PC-9 (cell line): Measurements from ENCODE around the gene ZC3H12C. TPM values are rescaled to one million over a fixed set of nuclear protein-coding genes. Genes with fewer than 3 reads are reported as not detected.

Source experiments
- BruUV-seq: library from RNA; stranded (reverse); fragments of 400-500 nt; replicated peaks from 2 replicates; lab custom pipeline; 2021; lab: Mats Ljungman, UMichigan
- CTCF ChIA-PET: fragments of 300-600 bp; sonication (Branson Sonifier 250); formaldehyde crosslinking; loops from one replicate; lab custom pipeline; 2022; ENCODE audit warnings: antibody characterized with exemption; lab: Charles Lee
- POLR2A ChIA-PET: fragments of 300-600 bp; sonication (Branson Sonifier 250); formaldehyde crosslinking; loops from one replicate; lab custom pipeline; 2022; ENCODE audit warnings: antibody characterized with exemption; ENCODE audit not compliant: unreplicated experiment; lab: Charles Lee
- DNase-seq, 2 experiments: peaks; one replicate each; pipeline versions ENCODE4 v3.0.0 to v3.0.0-alpha.2; 2015 to 2022; ENCODE audit warnings: mixed read lengths in 1 of 2
- H2AFZ ChIP-seq: fragments of 200-600 bp; sonication (generic); 2 replicates; pipeline ENCODE4 v1.8.1; 2017; ENCODE audit warnings: antibody characterized with exemption
- H3F3A ChIP-seq: fragments of 200-600 bp; sonication (generic); 2 replicates; pipeline ENCODE4 v1.8.1; 2017; ENCODE audit warnings: antibody characterized with exemption, mild to moderate bottlenecking, low read depth; ENCODE audit not compliant: insufficient read depth
- H3K27ac ChIP-seq: fragments of 200-600 bp; sonication (generic); 2 replicates; pipeline ENCODE4 v1.6.1; 2016; ENCODE audit warnings: mixed run types
- H3K27me3 ChIP-seq: fragments of 200-600 bp; sonication (generic); 2 replicates; pipeline ENCODE4 v1.6.1; 2016; ENCODE audit warnings: low read depth, mixed run types; ENCODE audit not compliant: insufficient read depth
- H3K36me3 ChIP-seq: fragments of 200-600 bp; sonication (generic); 2 replicates; pipeline ENCODE4 v1.6.1; 2016; ENCODE audit warnings: low read depth, mixed run types
- H3K4me1 ChIP-seq: fragments of 200-600 bp; sonication (generic); replicated peaks from 2 replicates; pipeline ENCODE4 v1.6.1; 2016; ENCODE audit warnings: mixed run types; ENCODE audit not compliant: insufficient read depth
- H3K4me2 ChIP-seq: fragments of 200-600 bp; sonication (generic); 2 replicates; pipeline ENCODE4 v1.6.1; 2017; ENCODE audit warnings: mixed run types
- H3K4me3 ChIP-seq: fragments of 200-600 bp; sonication (generic); 2 replicates; pipeline ENCODE4 v1.6.1; 2016; ENCODE audit warnings: mixed run types
- H3K79me2 ChIP-seq: fragments of 200-600 bp; sonication (generic); 2 replicates; pipeline ENCODE4 v1.6.1; 2017; ENCODE audit warnings: low read depth, mixed run types
- H3K9me2 ChIP-seq: fragments of 200-600 bp; sonication (generic); 2 replicates; pipeline ENCODE4 v1.8.1; 2017; ENCODE audit warnings: mild to moderate bottlenecking; ENCODE audit not compliant: insufficient read depth
- H3K9me3 ChIP-seq: fragments of 200-600 bp; sonication (generic); 2 replicates; pipeline ENCODE4 v1.8.1; 2016; ENCODE audit warnings: low read depth; ENCODE audit not compliant: insufficient read depth
- H4K20me1 ChIP-seq: fragments of 200-600 bp; sonication (generic); 2 replicates; pipeline ENCODE4 v1.8.1; 2017; ENCODE audit not compliant: insufficient read depth
- CTCF ChIP-seq: fragments of 200-600 bp; sonication (generic); conservative IDR thresholded peaks from 2 replicates; pipeline ENCODE4 v1.6.1; 2017; ENCODE audit warnings: mixed run types, antibody characterized with exemption, mild to moderate bottlenecking, moderate library complexity
- EZH2 ChIP-seq: fragments of 200-600 bp; sonication (generic); IDR thresholded peaks from 2 replicates; pipeline ENCODE4 v1.8.0; 2017; ENCODE audit warnings: antibody characterized with exemption, low read depth
- intact Hi-C: fragments of 100-400 bp; cut with micrococcal nuclease; formaldehyde crosslinking; loops from one replicate; pipeline ENCODE4 v1.10.0; 2022; ENCODE audit not compliant: unreplicated experiment
- total RNA-seq: library from RNA; stranded (reverse); gene quantifications from 2 replicates; pipeline ENCODE4 v1.2.3, GENCODE V29; 2021

The ZC3H12C gene
- total RNA-seq, 1 experiment from 2014 or later: 12.4 TPM

GRCh38 chr11:110141812-110142211, 48.6 kb downstream of the ZC3H12C start:
- Histone ChIP-seq H3K27me3 (no peaks in the 10 kb centered on the region), H3K4me2 (no peak overlapping the region), H3K27ac (no peak overlapping the region; the same call in 1 of the 2 replicates), H3F3A (peaks cover 3% of the 10 kb centered on the region), H3K36me3 (peaks cover 62% of the 10 kb centered on the region), H4K20me1 (no peaks in the 10 kb centered on the region), H3K9me2 (no peaks in the 10 kb centered on the region), H3K79me2 (peaks cover 71% of the 10 kb centered on the region), H3K4me1 (peaks cover 25% of the 10 kb centered on the region), H3K9me3 (peaks cover 9% of the 10 kb centered on the region; the same call in 1 of the 2 replicates), H3K4me3 (no peak overlapping the region), H2AFZ (no peak overlapping the region)
- peak in 1 of 2 experiments; percentile 71 for DNase-seq
- intact Hi-C loops: no loop called here
- ChIA-PET CTCF (no interaction called here), POLR2A (interaction anchor here (0.5 kb wide), 1 partner anchor 24 kb away, joined by 3 read pairs; no protein-coding TSS in a partner anchor)
- BruUV-seq: no TSS peak
- TF ChIP-seq EZH2: no peak
- no peak for TF ChIP-seq CTCF

GRCh38 chr11:110147962-110148709, 54.9 kb downstream of the ZC3H12C start:
- Histone ChIP-seq H3K4me2 (peak overlapping the region; percentile 55), H3K9me3 (peaks cover 5% of the 10 kb centered on the region; the same call in 1 of the 2 replicates), H3K36me3 (peaks cover 41% of the 10 kb centered on the region), H2AFZ (no peak overlapping the region), H4K20me1 (no peaks in the 10 kb centered on the region), H3K27ac (peak overlapping the region; percentile 84), H3K4me3 (no peak overlapping the region; the same call in 1 of the 2 replicates), H3K4me1 (peaks cover 42% of the 10 kb centered on the region), H3K27me3 (no peaks in the 10 kb centered on the region), H3F3A (peaks cover 25% of the 10 kb centered on the region), H3K79me2 (peaks cover 72% of the 10 kb centered on the region), H3K9me2 (no peaks in the 10 kb centered on the region; the same call in 1 of the 2 replicates)
- intact Hi-C loops: no loop called here
- no peak for TF ChIP-seq EZH2
- TF ChIP-seq CTCF: no peak
- ChIA-PET POLR2A (interaction anchor here (0.6 kb wide), 1 partner anchor 27 kb away, joined by 3 read pairs; no protein-coding TSS in a partner anchor), CTCF (interaction anchor here (0.5 kb wide), 1 partner anchor 230 kb away, joined by 5 read pairs; no protein-coding TSS in a partner anchor)
- no peak for DNase-seq
- TSS peak; percentile 28 for BruUV-seq

GRCh38 chr11:110148775-110149744, 55.9 kb downstream of the ZC3H12C start:
- H3K4me1 ChIP-seq: peaks cover 42% of the 10 kb centered on the region
- H3K36me3 ChIP-seq: peaks cover 49% of the 10 kb centered on the region
- peak overlapping the region; percentile 55 for H3K4me2 ChIP-seq
- H3K9me3 ChIP-seq: 0 out of 2 replicates have a peak, but pooled peaks cover 5% of the 10 kb centered on the region
- H3F3A ChIP-seq: peaks cover 24% of the 10 kb centered on the region
- H3K9me2 ChIP-seq: no peaks in the 10 kb centered on the region; the same call in 1 of the 2 replicates
- peak; percentile 8 to 96 for DNase-seq
- BruUV-seq: TSS peak; percentile 17
- H2AFZ ChIP-seq: no peak overlapping the region
- no peak overlapping the region; the same call in 1 of the 2 replicates for H3K4me3 ChIP-seq
- H4K20me1 ChIP-seq: no peaks in the 10 kb centered on the region
- no peaks in the 10 kb centered on the region for H3K27me3 ChIP-seq
- intact Hi-C loops: no loop called here
- H3K27ac ChIP-seq: peak overlapping the region; percentile 84
- H3K79me2 ChIP-seq: peaks cover 74% of the 10 kb centered on the region
- ChIA-PET POLR2A (interaction anchor here (0.6 kb wide), 2 partner anchors 28 to 182 kb away, joined by 3 read pairs; no protein-coding TSS in a partner anchor), CTCF (interaction anchor here (0.6 kb wide), 1 partner anchor 169 kb away, joined by 3 read pairs; no protein-coding TSS in a partner anchor)
- no peak for TF ChIP-seq EZH2
- TF ChIP-seq CTCF: no peak
